Activated CD4-positive, alpha-beta memory T cell treated with anti-CD3 and anti-CD28 coated beads for 36 hours (primary cell): ENCODE measurements around the gene TP53I3. TPM values are rescaled to one million over a fixed set of nuclear protein-coding genes. Genes with fewer than 3 reads are reported as not detected.

Experiments used
- CTCF ChIA-PET: fragments of 350-600 bp; sonication (Branson Sonifier 250); formaldehyde crosslinking; loops from one replicate; lab custom pipeline; 2021; ENCODE audit warnings: antibody characterized with exemption, inconsistent platforms; lab: Charles Lee
- POLR2A ChIA-PET: fragments of 350-600 bp; sonication (Branson Sonifier 250); formaldehyde crosslinking; loops from one replicate; lab custom pipeline; 2021; ENCODE audit warnings: antibody characterized with exemption; lab: Charles Lee
- DNase-seq: peaks from one replicate; pipeline ENCODE4 v3.0.0-alpha.2; 2020
- H3K27ac Mint-ChIP-seq: one replicate; pipeline ENCODE4 v1.8.0; 2021; ENCODE audit warnings: mixed read lengths
- H3K27me3 Mint-ChIP-seq: one replicate; pipeline ENCODE4 v1.8.0; 2021; ENCODE audit warnings: mixed read lengths
- H3K36me3 Mint-ChIP-seq: one replicate; pipeline ENCODE4 v1.8.0; 2021; ENCODE audit warnings: mixed read lengths
- H3K4me1 Mint-ChIP-seq: one replicate; pipeline ENCODE4 v1.8.0; 2021; ENCODE audit warnings: low read depth, mixed read lengths
- H3K4me3 Mint-ChIP-seq: one replicate; pipeline ENCODE4 v1.8.0; 2021; ENCODE audit warnings: mild to moderate bottlenecking, mixed read lengths
- H3K9me3 Mint-ChIP-seq: one replicate; pipeline ENCODE4 v1.8.0; 2021; ENCODE audit warnings: mixed read lengths
- intact Hi-C: fragments of 100-400 bp; cut with micrococcal nuclease; formaldehyde crosslinking; loops from one replicate; pipeline ENCODE4 v1.15.1; 2023
- total RNA-seq, 2 experiments: library from RNA; stranded (reverse); gene quantifications; one replicate each; pipeline ENCODE4 v1.2.3, GENCODE V29; 2021

Gene TP53I3, protein sequence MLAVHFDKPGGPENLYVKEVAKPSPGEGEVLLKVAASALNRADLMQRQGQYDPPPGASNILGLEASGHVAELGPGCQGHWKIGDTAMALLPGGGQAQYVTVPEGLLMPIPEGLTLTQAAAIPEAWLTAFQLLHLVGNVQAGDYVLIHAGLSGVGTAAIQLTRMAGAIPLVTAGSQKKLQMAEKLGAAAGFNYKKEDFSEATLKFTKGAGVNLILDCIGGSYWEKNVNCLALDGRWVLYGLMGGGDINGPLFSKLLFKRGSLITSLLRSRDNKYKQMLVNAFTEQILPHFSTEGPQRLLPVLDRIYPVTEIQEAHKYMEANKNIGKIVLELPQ
- under 1 TPM; 0.90 to 0.94 TPM for total RNA-seq

DNA sequence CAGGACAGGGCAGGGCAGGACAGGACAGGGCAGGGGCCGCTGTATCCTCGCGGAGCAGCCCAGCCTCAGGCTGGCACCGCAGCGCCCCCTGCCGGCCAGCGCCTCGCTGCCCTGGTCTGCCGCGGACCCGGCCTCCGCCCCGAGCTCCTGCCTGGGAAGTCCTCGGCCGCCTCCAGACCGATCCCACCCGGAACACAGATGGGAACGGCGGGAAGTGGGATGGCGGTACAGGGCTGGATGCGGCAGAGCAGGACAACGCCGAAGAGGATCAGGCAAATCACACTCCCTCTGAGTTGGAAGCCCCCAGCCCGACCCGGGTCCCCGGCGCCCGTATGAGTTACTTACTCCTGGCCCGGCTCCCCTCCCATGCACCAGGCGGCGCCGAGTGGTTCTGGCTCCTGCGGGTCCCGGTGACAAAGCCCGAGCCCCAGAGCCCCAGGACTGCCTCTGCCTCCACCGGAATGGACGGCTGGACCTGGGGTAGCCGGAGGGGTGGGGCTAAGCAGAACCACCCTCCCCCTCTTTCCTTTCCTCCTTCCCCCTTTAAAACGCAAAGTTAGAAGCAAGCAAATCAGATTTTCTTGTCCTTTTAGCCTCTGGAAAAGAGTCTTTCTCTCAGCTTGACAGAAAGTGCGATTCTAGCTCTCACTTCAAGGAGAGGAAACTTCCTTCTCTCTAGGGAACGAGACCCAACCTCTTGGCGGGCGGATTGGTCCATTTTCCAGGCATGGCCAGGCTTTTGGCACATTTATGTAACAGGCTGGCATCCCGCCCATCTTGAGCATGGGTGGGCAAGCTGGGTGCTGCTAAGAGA, at the start of gene TP53I3:
TSS of gene TP53I3 (minus strand) at position 449 of the 814 bp plus-strand sequence. CDS start 508 bp downstream, outside the sequence.
- Mint-ChIP-seq H3K36me3 (peaks cover 4% of the 10 kb centered on the region), H3K4me1 (peaks cover 14% of the 10 kb centered on the region), H3K4me3 (peak within 1 kb of the TSS; percentile 81), H3K27me3 (no peaks in the 10 kb centered on the region), H3K9me3 (no peaks in the 10 kb centered on the region), H3K27ac (peak within 1 kb of the TSS; percentile 61)
- CTCF ChIA-PET = interaction anchor here (0.6 to 4.5 kb wide), 57 partner anchors 8 to 1163 kb away, joined by 3 to 87 read pairs (median 4); partner anchors contain the start of genes ATAD2B, FAM228B, FKBP1B and ITSN2
- intact Hi-C loops = loop anchor here (1.0 to 2.0 kb wide), 5 partner anchors 8 to 260 kb away; partner anchors contain the start of genes ATAD2B, SF3B6 and WDCP
- DNase-seq = peak; percentile 87
- POLR2A ChIA-PET = interaction anchor here (1.5 to 3.1 kb wide), 3 partner anchors 8 to 157 kb away, joined by 5 to 18 read pairs (median 7); partner anchors contain the start of genes ATAD2B, SF3B6 and WDCP

DNA sequence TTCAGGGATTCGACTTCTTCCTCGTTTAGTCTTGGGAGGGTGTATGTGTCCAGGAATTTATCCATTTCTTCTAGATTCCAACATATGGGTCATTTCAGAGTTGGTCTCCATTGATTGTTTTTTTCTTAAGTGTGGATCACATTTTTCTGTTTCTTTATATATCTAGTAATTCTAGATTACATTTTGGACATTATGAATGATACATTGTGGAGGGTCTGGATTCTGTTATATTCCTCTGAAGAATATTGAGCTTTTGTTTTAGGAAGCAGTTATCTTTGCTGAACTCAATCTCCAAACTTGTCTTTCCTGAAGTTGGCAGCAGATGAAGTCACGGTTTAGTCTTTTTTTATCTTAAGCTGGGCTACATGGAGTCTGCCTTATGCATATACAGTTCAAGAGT, 47.9 kb upstream of the TP53I3 start:
- intact Hi-C loops = no loop called here
- POLR2A ChIA-PET = no interaction called here
- Mint-ChIP-seq H3K27me3 (no peaks in the 10 kb centered on the region), H3K27ac (no peak overlapping the region), H3K9me3 (peaks cover 10% of the 10 kb centered on the region), H3K36me3 (peaks cover 12% of the 10 kb centered on the region), H3K4me1 (no peaks in the 10 kb centered on the region), H3K4me3 (no peak overlapping the region)
- CTCF ChIA-PET = interaction anchor here (1.1 kb wide), 1 partner anchor 48 kb away, joined by 3 read pairs; the partner anchor contains the start of gene TP53I3
- no peak for DNase-seq

DNA sequence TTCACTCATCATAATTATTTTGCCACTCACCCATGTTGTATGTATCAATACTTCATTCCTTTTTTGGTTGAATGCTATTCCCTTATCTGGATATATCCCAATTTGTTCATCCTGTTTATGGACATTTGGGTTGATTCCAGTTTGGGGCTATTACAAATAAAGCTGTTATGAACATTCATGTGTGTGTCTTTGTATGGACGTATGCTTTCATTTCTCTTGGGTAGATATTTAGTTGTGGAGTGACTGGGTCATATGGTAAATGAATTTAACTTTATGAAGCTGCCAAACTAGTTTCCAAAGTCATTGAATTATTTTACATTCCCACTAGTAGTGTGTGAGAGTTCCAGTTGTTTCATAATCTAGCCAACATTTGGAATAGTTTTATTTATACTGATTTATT, 41.3 kb upstream of the TP53I3 start:
- Mint-ChIP-seq H3K36me3 (no peaks in the 10 kb centered on the region), H3K4me1 (peaks cover 10% of the 10 kb centered on the region), H3K4me3 (no peak overlapping the region), H3K27ac (no peak overlapping the region), H3K27me3 (no peaks in the 10 kb centered on the region), H3K9me3 (no peaks in the 10 kb centered on the region)
- ChIA-PET POLR2A (no interaction called here), CTCF (no interaction called here)
- DNase-seq = no peak
- intact Hi-C loops = no loop called here

DNA sequence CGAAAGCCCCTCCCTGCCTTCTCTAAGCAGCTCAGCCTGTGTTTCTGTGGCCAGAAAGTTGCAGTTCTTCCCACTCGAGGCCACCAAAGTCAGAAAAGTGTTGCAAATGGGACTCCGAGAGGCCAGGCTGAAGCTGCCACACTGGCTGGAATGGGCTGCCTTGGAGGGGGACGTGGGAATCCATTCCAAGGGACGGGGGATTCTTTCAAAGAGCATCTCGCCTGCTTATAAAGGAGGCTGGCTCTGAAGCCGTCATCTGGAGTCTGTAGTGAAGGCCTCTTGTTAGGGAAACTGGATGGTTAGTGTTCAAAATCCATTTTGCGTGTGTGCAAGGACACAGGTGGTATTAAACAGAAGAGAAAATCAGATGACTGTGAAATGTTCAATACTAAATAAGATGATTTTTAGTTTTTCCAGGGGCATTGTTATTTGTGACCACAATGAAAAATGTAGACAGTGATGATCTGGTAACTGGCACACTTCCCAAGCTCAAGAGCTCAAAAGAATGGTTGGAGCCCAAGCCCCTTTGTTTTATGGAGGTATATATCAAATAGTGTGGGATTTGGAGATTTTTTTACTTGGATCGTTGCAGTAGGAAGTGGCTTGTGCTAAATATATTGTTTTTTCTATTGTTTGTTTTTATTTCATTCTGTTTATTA, 39.4 kb upstream of the TP53I3 start:
- DNase-seq = no peak
- Mint-ChIP-seq H3K9me3 (no peaks in the 10 kb centered on the region), H3K36me3 (no peaks in the 10 kb centered on the region), H3K27me3 (no peaks in the 10 kb centered on the region), H3K4me1 (peaks cover 10% of the 10 kb centered on the region), H3K27ac (no peak overlapping the region), H3K4me3 (peak overlapping the region; percentile 72)
- ChIA-PET POLR2A (interaction anchor here (0.9 kb wide), 2 partner anchors 77 to 200 kb away, joined by 3 read pairs; partner anchors contain the start of gene WDCP), CTCF (interaction anchor here (1.1 to 4.6 kb wide), 2 partner anchors 40 to 48 kb away, joined by 3 to 31 read pairs; partner anchors contain the start of genes SF3B6 and TP53I3)
- intact Hi-C loops = loop anchor here (2.0 kb wide), 2 partner anchors 47 to 77 kb away; partner anchors contain the start of genes SF3B6 and WDCP

DNA sequence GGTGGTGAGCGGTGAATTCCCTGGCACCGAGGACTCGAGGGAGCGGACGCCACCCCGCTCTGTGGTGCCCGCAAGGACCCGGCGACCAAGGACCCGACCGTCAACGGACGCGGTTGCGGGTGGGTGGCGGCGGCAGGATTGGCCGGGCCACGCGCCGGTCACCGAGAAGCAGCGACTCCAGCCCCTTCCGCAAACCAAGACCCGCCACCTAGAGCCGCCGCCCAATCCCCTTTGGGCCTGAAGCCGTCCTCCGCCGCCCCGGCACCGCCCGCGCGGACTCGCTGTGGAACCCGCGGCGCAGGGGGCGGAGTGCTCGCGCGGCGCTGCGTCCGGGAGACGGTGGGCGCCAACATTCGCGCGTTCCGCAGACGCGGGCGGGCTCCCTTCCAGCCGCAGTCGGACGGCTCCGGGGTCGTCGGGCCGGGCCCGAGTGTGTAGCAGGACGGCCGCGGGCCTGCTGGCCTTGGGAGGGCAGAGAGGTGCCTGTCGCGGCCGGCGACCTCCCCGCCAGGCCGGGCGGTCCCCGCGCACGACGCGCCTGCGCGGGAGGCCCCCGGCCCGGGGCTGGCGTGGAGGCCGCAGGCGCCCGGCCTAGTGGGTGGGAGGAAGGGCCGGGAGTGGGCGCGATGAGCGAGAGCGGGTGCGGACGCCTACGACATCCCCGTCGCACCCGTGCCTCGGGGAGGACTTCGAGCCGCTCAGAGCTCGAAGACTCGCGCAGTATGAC, 38.7 kb upstream of the TP53I3 start, which contains the start of the genes FAM228B and PFN4:
TSS of gene FAM228B (plus strand) at position 275 of the 727 bp plus-strand sequence. CDS start 893 bp downstream, outside the sequence.
TSS of gene PFN4 (minus strand) at position 140 of the 727 bp plus-strand sequence. CDS start 799 bp downstream, outside the sequence.
- Mint-ChIP-seq H3K27me3 (no peaks in the 10 kb centered on the region), H3K36me3 (no peaks in the 10 kb centered on the region), H3K27ac (no peak within 1 kb of the TSS), H3K9me3 (no peaks in the 10 kb centered on the region), H3K4me1 (peaks cover 10% of the 10 kb centered on the region), H3K4me3 (peak within 1 kb of the TSS; percentile 72)
- ChIA-PET CTCF (interaction anchor here (1.1 to 4.6 kb wide), 2 partner anchors 39 to 47 kb away, joined by 3 to 31 read pairs; partner anchors contain the start of genes SF3B6 and TP53I3), POLR2A (interaction anchor here (0.9 kb wide), 2 partner anchors 76 to 199 kb away, joined by 3 read pairs; partner anchors contain the start of gene WDCP)
- intact Hi-C loops = loop anchor here (2.0 kb wide), 2 partner anchors 47 to 77 kb away; partner anchors contain the start of genes SF3B6 and WDCP
- peak; percentile 82 for DNase-seq

DNA sequence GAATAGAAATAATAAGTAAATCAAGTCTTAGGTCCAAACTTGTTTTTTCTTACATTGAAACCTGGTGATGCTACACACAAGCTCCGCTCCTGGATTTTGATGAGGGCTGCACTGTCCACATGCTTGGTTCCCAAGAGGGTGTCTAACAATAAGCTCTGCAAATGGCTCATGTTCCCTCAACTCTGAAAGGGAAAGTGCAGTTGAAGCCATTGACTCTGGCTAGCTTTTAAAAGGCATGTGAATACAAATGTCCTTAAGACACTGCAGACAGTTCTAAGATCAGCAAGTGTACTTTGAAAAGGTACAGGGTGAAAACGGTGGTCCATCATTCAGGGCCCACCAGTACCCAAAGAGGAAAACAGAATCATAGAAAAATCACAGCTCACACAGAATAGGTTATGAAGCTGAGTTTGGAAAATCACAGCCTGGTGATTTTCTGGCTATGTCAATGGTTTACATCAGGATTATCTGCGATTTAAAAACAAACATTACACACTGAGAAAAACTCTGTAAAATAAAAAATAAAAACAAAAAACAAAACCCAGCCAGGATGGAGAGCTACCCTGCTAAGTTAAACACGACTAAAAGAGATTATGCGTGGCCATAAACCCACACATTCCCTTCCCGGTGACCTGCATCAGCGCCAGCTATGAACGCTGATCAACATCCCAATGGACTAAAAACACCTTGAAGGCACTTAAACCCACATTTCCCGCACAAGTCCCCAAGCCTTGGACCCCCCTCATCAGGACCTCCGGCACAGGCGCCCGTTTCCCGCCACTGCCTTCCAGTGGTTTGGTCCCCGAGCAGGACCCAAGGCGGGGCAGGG, 37.9 kb upstream of the TP53I3 start:
- Mint-ChIP-seq H3K27me3 (no peaks in the 10 kb centered on the region), H3K27ac (no peak overlapping the region), H3K4me1 (peaks cover 10% of the 10 kb centered on the region), H3K36me3 (no peaks in the 10 kb centered on the region), H3K9me3 (no peaks in the 10 kb centered on the region), H3K4me3 (peak overlapping the region; percentile 70)
- intact Hi-C loops = loop anchor here (2.0 kb wide), 2 partner anchors 46 to 76 kb away; partner anchors contain the start of genes SF3B6 and WDCP
- POLR2A ChIA-PET = interaction anchor here (1.6 kb wide), 1 partner anchor 196 kb away, joined by 11 read pairs; the partner anchor contains the start of gene ATAD2B
- DNase-seq = no peak
- CTCF ChIA-PET = interaction anchor here (4.6 kb wide), 1 partner anchor 38 kb away, joined by 31 read pairs; the partner anchor contains the start of gene TP53I3

DNA sequence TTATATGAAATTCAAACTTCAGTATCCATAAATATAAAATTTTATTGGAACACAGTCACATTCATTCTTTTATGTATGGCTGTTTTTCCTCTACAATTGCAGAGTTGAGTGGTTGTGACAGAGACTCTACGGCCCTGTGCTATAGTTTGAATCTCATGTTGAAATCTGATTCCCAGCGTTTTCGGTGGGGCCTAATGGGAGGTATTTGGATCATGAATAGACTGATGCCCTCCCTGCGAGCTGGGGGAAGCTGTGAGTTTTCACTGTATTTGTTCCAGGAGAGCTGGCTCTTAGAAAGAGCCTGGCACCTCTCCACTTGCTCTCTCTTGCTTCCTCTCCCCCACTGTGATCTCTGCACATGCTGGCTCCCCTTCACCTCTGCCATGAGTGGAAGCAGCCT, 36.8 kb upstream of the TP53I3 start:
- ChIA-PET POLR2A (interaction anchor here (1.6 kb wide), 1 partner anchor 195 kb away, joined by 11 read pairs; the partner anchor contains the start of gene ATAD2B), CTCF (interaction anchor here (4.6 kb wide), 1 partner anchor 37 kb away, joined by 31 read pairs; the partner anchor contains the start of gene TP53I3)
- Mint-ChIP-seq H3K36me3 (no peaks in the 10 kb centered on the region), H3K9me3 (no peaks in the 10 kb centered on the region), H3K4me1 (peaks cover 10% of the 10 kb centered on the region), H3K27me3 (no peaks in the 10 kb centered on the region), H3K4me3 (no peak overlapping the region), H3K27ac (no peak overlapping the region)
- DNase-seq = no peak
- intact Hi-C loops = no loop called here

DNA sequence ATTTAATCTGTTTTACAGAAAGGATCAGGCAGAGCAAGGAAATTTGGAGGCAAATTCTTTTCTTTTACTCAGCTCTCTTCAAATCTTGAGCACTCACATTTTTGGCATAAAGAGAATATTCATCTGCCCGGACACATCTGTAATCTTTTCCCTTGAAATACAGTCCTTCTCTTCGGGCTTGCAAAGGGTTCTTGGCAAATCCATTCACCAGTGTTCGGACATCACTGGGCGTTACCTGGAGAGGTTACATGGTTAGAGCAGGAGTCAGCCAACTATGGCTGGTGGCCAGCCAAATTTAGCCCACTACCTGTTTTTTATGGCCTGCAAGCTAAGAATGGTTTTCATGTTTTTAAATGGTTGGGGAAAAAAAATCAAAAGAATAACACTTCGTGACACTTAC, 36.4 kb upstream of the TP53I3 start:
- H3K4me3 Mint-ChIP-seq = no peak overlapping the region
- peaks cover 10% of the 10 kb centered on the region for H3K4me1 Mint-ChIP-seq
- H3K9me3 Mint-ChIP-seq = no peaks in the 10 kb centered on the region
- no peak for DNase-seq
- H3K36me3 Mint-ChIP-seq = no peaks in the 10 kb centered on the region
- POLR2A ChIA-PET = no interaction called here
- no peak overlapping the region for H3K27ac Mint-ChIP-seq
- intact Hi-C loops = no loop called here
- CTCF ChIA-PET = interaction anchor here (4.6 kb wide), 1 partner anchor 37 kb away, joined by 31 read pairs; the partner anchor contains the start of gene TP53I3
- H3K27me3 Mint-ChIP-seq = no peaks in the 10 kb centered on the region

DNA sequence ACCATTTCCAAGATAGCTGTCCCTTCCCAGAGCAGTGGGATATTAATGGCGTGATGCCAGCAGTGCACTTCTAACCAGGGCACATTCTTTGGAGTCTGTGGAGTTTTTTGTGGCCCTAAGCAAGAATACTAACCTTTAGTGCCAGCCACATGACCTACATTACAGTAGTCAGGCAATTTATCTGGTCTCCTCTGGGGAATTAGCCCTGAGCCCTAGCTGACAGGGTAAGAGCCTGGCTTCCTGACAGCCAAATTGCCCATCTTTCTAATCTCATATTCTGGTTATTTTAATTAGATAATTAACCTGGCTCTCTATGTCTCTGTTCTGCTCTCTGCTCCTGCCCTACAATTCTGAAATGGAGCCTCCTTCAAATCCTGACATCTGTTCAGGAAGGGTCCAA, 33.3 kb upstream of the TP53I3 start:
- H3K4me3 Mint-ChIP-seq = no peak overlapping the region
- no peaks in the 10 kb centered on the region for H3K36me3 Mint-ChIP-seq
- CTCF ChIA-PET = no interaction called here
- H3K27me3 Mint-ChIP-seq = no peaks in the 10 kb centered on the region
- no peak for DNase-seq
- H3K9me3 Mint-ChIP-seq = no peaks in the 10 kb centered on the region
- intact Hi-C loops = no loop called here
- no peak overlapping the region for H3K27ac Mint-ChIP-seq
- POLR2A ChIA-PET = no interaction called here
- peaks cover 4% of the 10 kb centered on the region for H3K4me1 Mint-ChIP-seq

DNA sequence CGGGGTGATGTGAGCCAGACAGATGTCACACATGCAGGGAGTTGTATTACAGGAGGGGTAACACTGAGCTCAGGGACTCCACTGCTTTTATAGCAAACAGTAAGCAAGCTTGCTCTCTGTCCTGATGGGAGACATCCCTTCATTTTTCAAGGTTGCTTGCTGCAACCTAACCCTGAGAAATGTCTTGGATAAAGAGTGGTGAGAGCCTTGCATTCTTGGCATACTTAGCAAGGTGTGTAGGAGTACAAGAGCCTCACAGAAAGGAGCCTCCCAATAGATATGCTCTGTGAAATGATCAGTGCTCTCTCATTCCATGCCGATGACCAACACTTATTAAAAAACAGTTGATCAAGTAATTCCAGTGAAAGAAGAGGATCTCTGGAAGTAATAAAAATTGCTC, 30.4 kb upstream of the TP53I3 start:
- intact Hi-C loops = no loop called here
- CTCF ChIA-PET = interaction anchor here (1.2 kb wide), 1 partner anchor 31 kb away, joined by 3 read pairs; the partner anchor contains the start of gene TP53I3
- H3K27ac Mint-ChIP-seq = no peak overlapping the region
- H3K27me3 Mint-ChIP-seq = no peaks in the 10 kb centered on the region
- no peaks in the 10 kb centered on the region for H3K36me3 Mint-ChIP-seq
- H3K4me3 Mint-ChIP-seq = no peak overlapping the region
- POLR2A ChIA-PET = no interaction called here
- no peak for DNase-seq
- no peaks in the 10 kb centered on the region for H3K4me1 Mint-ChIP-seq
- no peaks in the 10 kb centered on the region for H3K9me3 Mint-ChIP-seq
